PC-3 (cell line): ENCODE measurements around the gene GC. TPM values are rescaled to one million over a fixed set of nuclear protein-coding genes. Genes with fewer than 3 reads are reported as not detected.
A peak's percentile ranks its signal among the peaks of the same experiment; 100 is the strongest.

Experiments
- ATAC-seq: fragments of 200-7000 bp; cut with Tn5 transposase; 2 replicates; pipeline ENCODE4 v1.9.1; 2020; ENCODE audit warnings: mild to moderate bottlenecking, moderate library complexity
- BruUV-seq: library from RNA; stranded (reverse); fragments of 400-500 nt; replicated peaks from 2 replicates; lab custom pipeline; 2021; lab: Mats Ljungman, UMichigan
- CTCF ChIA-PET: fragments of 300-600 bp; sonication (Branson Sonifier 250); formaldehyde crosslinking; loops from one replicate; lab custom pipeline; 2022; ENCODE audit warnings: antibody characterized with exemption; lab: Charles Lee
- POLR2A ChIA-PET: fragments of 300-600 bp; sonication (Branson Sonifier 250); formaldehyde crosslinking; loops from one replicate; lab custom pipeline; 2022; ENCODE audit warnings: antibody characterized with exemption; ENCODE audit not compliant: unreplicated experiment; lab: Charles Lee
- DNase-seq: peaks from one replicate; pipeline ENCODE4 v3.0.0-alpha.2; 2015
- H2AFZ ChIP-seq: fragments of 300-600 bp; sonication (generic); 2 replicates; pipeline ENCODE4 v1.6.0; 2016; ENCODE audit warnings: antibody characterized with exemption, low read length
- H3F3A ChIP-seq: fragments of 300-600 bp; sonication (generic); one replicate; pipeline ENCODE4 v1.6.0; 2017; ENCODE audit warnings: antibody characterized with exemption, low read length, control low read depth, mild to moderate bottlenecking; ENCODE audit not compliant: unreplicated experiment
- H3K27ac ChIP-seq: fragments of 300-600 bp; sonication (generic); 2 replicates; pipeline ENCODE4 v1.5.1; 2016; ENCODE audit warnings: mild to moderate bottlenecking, low read length
- H3K27me3 ChIP-seq: fragments of 300-600 bp; sonication (generic); 2 replicates; pipeline ENCODE4 v1.6.1; 2016; ENCODE audit warnings: low read length, mixed read lengths
- H3K36me3 ChIP-seq: fragments of 300-600 bp; sonication (generic); 2 replicates; pipeline ENCODE4 v1.6.1; 2016; ENCODE audit warnings: low read depth, mixed run types, low read length, mixed read lengths
- H3K4me1 ChIP-seq: fragments of 300-600 bp; sonication (generic); 2 replicates; pipeline ENCODE4 v1.5.1; 2016; ENCODE audit warnings: low read length; ENCODE audit not compliant: insufficient read depth
- H3K4me2 ChIP-seq: fragments of 300-600 bp; sonication (generic); 2 replicates; pipeline ENCODE4 v1.6.0; 2016; ENCODE audit warnings: low read length
- H3K4me3 ChIP-seq: fragments of 300-600 bp; sonication (generic); 2 replicates; pipeline ENCODE4 v1.5.1; 2016; ENCODE audit warnings: mild to moderate bottlenecking, low read length, mixed read lengths
- H3K79me2 ChIP-seq: fragments of 300-600 bp; sonication (generic); 2 replicates; pipeline ENCODE4 v1.6.1; 2017; ENCODE audit warnings: low read length, mixed read lengths
- H3K9ac ChIP-seq: fragments of 300-600 bp; sonication (generic); 2 replicates; pipeline ENCODE4 v1.6.0; 2016; ENCODE audit warnings: mild to moderate bottlenecking, low read length
- H3K9me2 ChIP-seq: fragments of 300-600 bp; sonication (generic); replicated peaks from 2 replicates; pipeline ENCODE4 v1.6.1; 2016; ENCODE audit warnings: mixed run types, low read length, mixed read lengths
- H3K9me3 ChIP-seq: fragments of 300-600 bp; sonication (generic); 2 replicates; pipeline ENCODE4 v1.6.1; 2016; ENCODE audit warnings: low read length, mixed read lengths
- H4K20me1 ChIP-seq: fragments of 300-600 bp; sonication (generic); 2 replicates; pipeline ENCODE4 v1.6.1; 2016; ENCODE audit warnings: low read length, mixed read lengths
- CTCF ChIP-seq: fragments of 300-600 bp; sonication (generic); conservative IDR thresholded peaks from 2 replicates; pipeline ENCODE4 v1.5.1; 2017; ENCODE audit warnings: antibody characterized with exemption, low read depth, mild to moderate bottlenecking, low read length
- EZH2 ChIP-seq: fragments of 300-600 bp; sonication (generic); IDR thresholded peaks from one replicate; pipeline ENCODE4 v1.6.1; 2017; ENCODE audit warnings: antibody characterized with exemption, mild to moderate bottlenecking, low read length; ENCODE audit not compliant: unreplicated experiment
- EZH2phosphoT487 ChIP-seq: fragments of 300-600 bp; sonication (generic); IDR thresholded peaks from 2 replicates; pipeline ENCODE4 v1.6.1; 2018; ENCODE audit warnings: mild to moderate bottlenecking, antibody characterized with exemption, low read length, borderline replicate concordance
- intact Hi-C: fragments of 100-400 bp; cut with micrococcal nuclease; formaldehyde crosslinking; loops from 2 replicates; pipeline ENCODE4 v1.9.0; 2023
- total RNA-seq: library from RNA; depleted of rRNA; stranded (reverse); fragments of >200 nt; gene quantifications from 2 replicates; pipeline ENCODE4 v1.2.3, GENCODE V29; 2014

Gene GC
- total RNA-seq, 1 experiment from 2014 or later = not detected

- no peak for DNase-seq
- no peaks in the 10 kb centered on the region for H3K9me3 ChIP-seq
- ChIA-PET CTCF (no interaction called here), POLR2A (no interaction called here)
- no peak for TF ChIP-seq EZH2phosphoT487
- TF ChIP-seq EZH2 = no peak
- no peak for TF ChIP-seq CTCF
- no peaks in the 10 kb centered on the region for H3K79me2 ChIP-seq
- H3K4me3 ChIP-seq = no peak overlapping the region
- H3K9ac ChIP-seq = no peak overlapping the region
- H3K9me2 ChIP-seq = no peaks in the 10 kb centered on the region
- H3F3A ChIP-seq = no peaks in the 10 kb centered on the region
- no TSS peak for BruUV-seq
- no peaks in the 10 kb centered on the region for H3K36me3 ChIP-seq
- H3K4me2 ChIP-seq = no peak overlapping the region
- peaks cover 12% of the 10 kb centered on the region for H3K4me1 ChIP-seq
- H2AFZ ChIP-seq = no peak overlapping the region
- H3K27me3 ChIP-seq = peaks cover 9% of the 10 kb centered on the region; the same call in 1 of the 2 replicates
- no peak overlapping the region for H3K27ac ChIP-seq
- no peak for ATAC-seq
- no peaks in the 10 kb centered on the region for H4K20me1 ChIP-seq
- intact Hi-C loops = no loop called here
Measured at GRCh38 chr4:71768123-71768522, 15.8 kb downstream of the GC start.

DNA sequence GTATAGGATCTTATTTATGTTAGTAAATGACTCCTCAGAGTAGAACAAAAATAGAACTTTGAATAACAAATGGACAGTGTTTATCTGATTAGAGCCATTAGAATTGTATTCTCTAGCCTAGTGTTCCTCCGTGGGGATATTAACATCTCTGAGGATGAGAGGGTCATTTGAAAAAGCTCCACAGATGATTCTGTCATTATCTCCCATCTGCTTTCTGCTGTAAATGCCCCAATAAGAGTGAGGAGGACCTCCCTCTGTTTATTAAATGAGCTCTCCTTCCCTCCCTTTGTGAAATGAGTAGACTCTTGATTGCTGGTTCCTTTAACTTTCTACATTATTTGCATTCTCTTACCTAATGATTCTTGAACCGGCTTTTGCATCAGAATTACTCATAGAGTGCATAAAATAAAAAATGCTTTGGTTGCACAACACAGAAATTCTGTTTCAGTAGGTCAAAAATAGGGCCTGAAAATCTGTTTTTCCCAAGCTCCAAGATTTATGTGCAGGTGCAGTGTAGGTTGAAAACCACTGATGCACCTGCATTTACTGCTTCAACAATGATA lies 18.0 kb downstream of the GC start:
- intact Hi-C loops = no loop called here
- Histone ChIP-seq H3K27me3 (peaks cover 3% of the 10 kb centered on the region; the same call in 1 of the 2 replicates), H4K20me1 (no peaks in the 10 kb centered on the region), H3K9me3 (no peaks in the 10 kb centered on the region), H3K79me2 (no peaks in the 10 kb centered on the region), H3K4me2 (no peak overlapping the region), H3K4me1 (peaks cover 12% of the 10 kb centered on the region), H3K9me2 (no peaks in the 10 kb centered on the region), H3K27ac (no peak overlapping the region), H3K9ac (no peak overlapping the region), H3K4me3 (no peak overlapping the region), H2AFZ (no peak overlapping the region), H3K36me3 (no peaks in the 10 kb centered on the region), H3F3A (no peaks in the 10 kb centered on the region)
- DNase-seq (peak; percentile 23), ATAC-seq (no peak)
- ChIA-PET POLR2A (no interaction called here), CTCF (no interaction called here)
- TF ChIP-seq EZH2phosphoT487 = no peak
- no peak for TF ChIP-seq EZH2
- no peak for TF ChIP-seq CTCF
- BruUV-seq = no TSS peak

DNA sequence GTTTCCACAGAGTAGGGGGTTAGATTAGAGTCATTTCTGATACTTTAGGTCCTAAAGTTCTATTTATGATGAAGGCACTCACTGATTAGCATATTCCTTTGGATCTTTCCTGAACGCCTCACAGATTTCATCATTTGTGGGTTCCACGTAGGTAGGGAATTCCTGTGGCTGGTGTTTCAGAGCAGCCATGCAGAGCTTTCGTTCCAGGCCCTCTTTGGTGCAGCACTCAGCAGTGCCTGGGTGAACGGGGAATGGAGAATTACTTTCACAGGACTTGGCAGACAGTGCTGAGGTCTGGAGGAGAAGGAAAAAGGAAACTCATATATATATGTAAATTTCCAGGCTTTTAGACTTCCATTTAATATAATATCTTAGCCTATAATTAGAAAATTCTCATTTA lies 18.5 kb downstream of the GC start:
- Histone ChIP-seq H3F3A (no peaks in the 10 kb centered on the region), H3K36me3 (no peaks in the 10 kb centered on the region), H3K27ac (no peak overlapping the region), H2AFZ (no peak overlapping the region), H3K27me3 (peaks cover 3% of the 10 kb centered on the region; the same call in 1 of the 2 replicates), H3K4me2 (no peak overlapping the region), H3K4me1 (peaks cover 12% of the 10 kb centered on the region), H4K20me1 (no peaks in the 10 kb centered on the region), H3K9ac (no peak overlapping the region), H3K79me2 (no peaks in the 10 kb centered on the region), H3K9me2 (no peaks in the 10 kb centered on the region), H3K9me3 (no peaks in the 10 kb centered on the region), H3K4me3 (no peak overlapping the region)
- DNase-seq (no peak), ATAC-seq (no peak)
- BruUV-seq = no TSS peak
- TF ChIP-seq EZH2phosphoT487 (no peak), CTCF (no peak), EZH2 (no peak)
- intact Hi-C loops = no loop called here
- ChIA-PET POLR2A (no interaction called here), CTCF (no interaction called here)
